Neural progenitor cell (in vitro differentiated cells): ENCODE data around the gene GSX2. TPM values are rescaled to one million over a fixed set of nuclear protein-coding genes. Genes with fewer than 3 reads are reported as not detected.

Experiments used
- DNase-seq: peaks from one replicate; pipeline ENCODE4 v3.0.0-alpha.2; 2016; ENCODE audit warnings: low spot score
- H2AFZ ChIP-seq: fragments of 200-600 bp; sonication (generic); replicated peaks from 2 replicates; pipeline ENCODE4 v1.6.1; 2016; ENCODE audit warnings: antibody characterized with exemption
- H3F3A ChIP-seq: fragments of 200-600 bp; sonication (generic); 2 replicates; pipeline ENCODE4 v1.6.1; 2016; ENCODE audit warnings: antibody characterized with exemption, low read depth
- H3K27ac ChIP-seq: fragments of 200-600 bp; sonication (generic); 2 replicates; pipeline ENCODE4 v1.5.1; 2016; ENCODE audit warnings: mild to moderate bottlenecking
- H3K27me3 ChIP-seq: fragments of 200-600 bp; sonication (generic); 2 replicates; pipeline ENCODE4 v1.6.1; 2016; ENCODE audit warnings: mild to moderate bottlenecking, moderate library complexity
- H3K36me3 ChIP-seq: fragments of 200-600 bp; sonication (generic); 2 replicates; pipeline ENCODE4 v1.5.1; 2016
- H3K4me1 ChIP-seq: fragments of 200-600 bp; sonication (generic); 2 replicates; pipeline ENCODE4 v1.6.1; 2016; ENCODE audit warnings: mixed run types
- H3K4me2 ChIP-seq: fragments of 200-600 bp; sonication (generic); 2 replicates; pipeline ENCODE4 v1.6.1; 2016
- H3K4me3 ChIP-seq: fragments of 200-600 bp; sonication (generic); 2 replicates; pipeline ENCODE4 v1.5.1; 2016
- H3K79me2 ChIP-seq: fragments of 200-600 bp; sonication (generic); 2 replicates; pipeline ENCODE4 v1.6.1; 2016; ENCODE audit warnings: low read depth
- H3K9ac ChIP-seq: fragments of 200-600 bp; sonication (generic); 2 replicates; pipeline ENCODE4 v1.6.1; 2016
- H3K9me3 ChIP-seq: fragments of 200-600 bp; sonication (generic); 2 replicates; pipeline ENCODE4 v1.5.1; 2016; ENCODE audit warnings: low read depth
- H4K20me1 ChIP-seq: fragments of 200-600 bp; sonication (generic); 2 replicates; pipeline ENCODE4 v1.6.1; 2016; ENCODE audit warnings: low read depth
- H3K27ac Mint-ChIP-seq: 3 replicates; pipeline ENCODE4 v1.8.0; 2021; ENCODE audit warnings: mixed read lengths
- H3K27me3 Mint-ChIP-seq: 2 replicates; pipeline ENCODE4 v1.8.0; 2022; ENCODE audit warnings: low read depth, mild to moderate bottlenecking, inconsistent platforms, moderate library complexity, mixed read lengths; ENCODE audit not compliant: insufficient read depth
- H3K36me3 Mint-ChIP-seq: 3 replicates; pipeline ENCODE4 v1.8.0; 2021; ENCODE audit warnings: mixed read lengths
- H3K4me1 Mint-ChIP-seq: 3 replicates; pipeline ENCODE4 v1.8.0; 2021; ENCODE audit warnings: mixed read lengths
- H3K4me3 Mint-ChIP-seq: 3 replicates; pipeline ENCODE4 v1.8.0; 2021; ENCODE audit warnings: mild to moderate bottlenecking, moderate library complexity, mixed read lengths
- H3K9me3 Mint-ChIP-seq: 3 replicates; pipeline ENCODE4 v1.8.0; 2020; ENCODE audit warnings: mixed read lengths
- EZH2 ChIP-seq: fragments of 200-600 bp; sonication (generic); IDR thresholded peaks from 2 replicates; pipeline ENCODE4 v1.6.1; 2017; ENCODE audit warnings: antibody characterized with exemption, mild to moderate bottlenecking, moderate library complexity
- EZH2phosphoT487 ChIP-seq: fragments of 200-600 bp; sonication (generic); IDR thresholded peaks from 2 replicates; pipeline ENCODE4 v1.6.1; 2017; ENCODE audit warnings: antibody characterized with exemption
- total RNA-seq: library from RNA; depleted of rRNA; stranded (reverse); fragments of >200 nt; gene quantifications from 2 replicates; pipeline ENCODE4 v1.2.3, GENCODE V29; 2015; ENCODE audit warnings: low replicate concordance
- TF ChIP-seq, protein P1 (sequence below): fragments of 200-600 bp; sonication (generic); IDR thresholded peaks from 2 replicates; pipeline ENCODE4 v1.5.1; 2017; ENCODE audit warnings: antibody characterized with exemption, mild to moderate bottlenecking

GSX2 gene
- total RNA-seq, 1 donor from 2014 or later = not detected

- no peaks in the 10 kb centered on the region for H3K79me2 ChIP-seq
- Mint-ChIP-seq H3K36me3 (no peaks in the 10 kb centered on the region), H3K9me3 (no peaks in the 10 kb centered on the region), H3K4me3 (no peak overlapping the region), H3K27me3 (peaks cover 88% of the 10 kb centered on the region), H3K27ac (no peak overlapping the region), H3K4me1 (peaks cover 45% of the 10 kb centered on the region)
- H3F3A ChIP-seq = peaks cover 63% of the 10 kb centered on the region
- H4K20me1 ChIP-seq = peaks cover 92% of the 10 kb centered on the region
- H3K4me1 ChIP-seq = peaks cover 81% of the 10 kb centered on the region
- no peak overlapping the region for H3K4me3 ChIP-seq
- TF ChIP-seq, protein P1, sequence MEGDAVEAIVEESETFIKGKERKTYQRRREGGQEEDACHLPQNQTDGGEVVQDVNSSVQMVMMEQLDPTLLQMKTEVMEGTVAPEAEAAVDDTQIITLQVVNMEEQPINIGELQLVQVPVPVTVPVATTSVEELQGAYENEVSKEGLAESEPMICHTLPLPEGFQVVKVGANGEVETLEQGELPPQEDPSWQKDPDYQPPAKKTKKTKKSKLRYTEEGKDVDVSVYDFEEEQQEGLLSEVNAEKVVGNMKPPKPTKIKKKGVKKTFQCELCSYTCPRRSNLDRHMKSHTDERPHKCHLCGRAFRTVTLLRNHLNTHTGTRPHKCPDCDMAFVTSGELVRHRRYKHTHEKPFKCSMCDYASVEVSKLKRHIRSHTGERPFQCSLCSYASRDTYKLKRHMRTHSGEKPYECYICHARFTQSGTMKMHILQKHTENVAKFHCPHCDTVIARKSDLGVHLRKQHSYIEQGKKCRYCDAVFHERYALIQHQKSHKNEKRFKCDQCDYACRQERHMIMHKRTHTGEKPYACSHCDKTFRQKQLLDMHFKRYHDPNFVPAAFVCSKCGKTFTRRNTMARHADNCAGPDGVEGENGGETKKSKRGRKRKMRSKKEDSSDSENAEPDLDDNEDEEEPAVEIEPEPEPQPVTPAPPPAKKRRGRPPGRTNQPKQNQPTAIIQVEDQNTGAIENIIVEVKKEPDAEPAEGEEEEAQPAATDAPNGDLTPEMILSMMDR = no peak
- TF ChIP-seq EZH2 = no peak
- no peak for TF ChIP-seq EZH2phosphoT487
- peak overlapping the region; percentile 88 for H3K4me2 ChIP-seq
- no peak for DNase-seq
- no peak overlapping the region for H2AFZ ChIP-seq
- no peak overlapping the region for H3K9ac ChIP-seq
- no peaks in the 10 kb centered on the region for H3K9me3 ChIP-seq
- peaks cover 100% of the 10 kb centered on the region for H3K27me3 ChIP-seq
- no peak overlapping the region for H3K27ac ChIP-seq
- no peaks in the 10 kb centered on the region for H3K36me3 ChIP-seq
These were observed 4.9 kb downstream of the GSX2 start for GRCh38 chr4:54104907-54105306.

GRCh38 chr4:54107951-54108748, 8.2 kb downstream of the GSX2 start:
- Mint-ChIP-seq H3K4me1 (peaks cover 39% of the 10 kb centered on the region), H3K27me3 (peaks cover 73% of the 10 kb centered on the region), H3K36me3 (no peaks in the 10 kb centered on the region), H3K4me3 (peak overlapping the region; percentile 69), H3K9me3 (no peaks in the 10 kb centered on the region), H3K27ac (no peak overlapping the region)
- peaks cover 59% of the 10 kb centered on the region for H4K20me1 ChIP-seq
- peak overlapping the region; percentile 88 for H3K4me2 ChIP-seq
- peaks cover 100% of the 10 kb centered on the region for H3K27me3 ChIP-seq
- no peak overlapping the region for H3K9ac ChIP-seq
- H3K27ac ChIP-seq = no peak overlapping the region
- H3K4me3 ChIP-seq = peak overlapping the region; percentile 42
- no peak overlapping the region for H2AFZ ChIP-seq
- DNase-seq = peak; percentile 75
- peaks cover 65% of the 10 kb centered on the region for H3F3A ChIP-seq
- TF ChIP-seq EZH2phosphoT487 = peak; percentile 51
- no peak for TF ChIP-seq EZH2
- TF ChIP-seq, protein P1 = peak; percentile 40
- no peaks in the 10 kb centered on the region for H3K79me2 ChIP-seq
- H3K9me3 ChIP-seq = no peaks in the 10 kb centered on the region
- H3K4me1 ChIP-seq = peaks cover 63% of the 10 kb centered on the region
- no peaks in the 10 kb centered on the region for H3K36me3 ChIP-seq

GRCh38 chr4:54109241-54110018, 9.5 kb downstream of the GSX2 start:
- Histone ChIP-seq H3K4me3 (peak overlapping the region; percentile 42), H3K27me3 (peaks cover 88% of the 10 kb centered on the region)
- H3K9me3 Mint-ChIP-seq = no peaks in the 10 kb centered on the region

More at GRCh38 chr4:54109241-54110018, 9.5 kb downstream of the GSX2 start:
- Histone ChIP-seq H3K4me2 (peak overlapping the region; percentile 88), H3K9me3 (no peaks in the 10 kb centered on the region), H3K36me3 (no peaks in the 10 kb centered on the region), H3K27ac (no peak overlapping the region), H3K9ac (no peak overlapping the region), H3K4me1 (peaks cover 52% of the 10 kb centered on the region), H4K20me1 (peaks cover 47% of the 10 kb centered on the region), H3F3A (peaks cover 52% of the 10 kb centered on the region), H2AFZ (no peak overlapping the region), H3K79me2 (no peaks in the 10 kb centered on the region)
- Mint-ChIP-seq H3K36me3 (no peaks in the 10 kb centered on the region), H3K4me1 (peaks cover 32% of the 10 kb centered on the region), H3K27me3 (peaks cover 61% of the 10 kb centered on the region), H3K27ac (no peak overlapping the region), H3K4me3 (peak overlapping the region; percentile 69)
- peak; percentile 63 for DNase-seq
- TF ChIP-seq EZH2phosphoT487 (no peak), EZH2 (peak; percentile 18)
